Measurements from ENCODE around the gene PMM2.

The PMM2 gene

GRCh38 chr16:8885674-8886592 lies 88.3 kb downstream of the PMM2 start:
- DNase-seq (ENCODE audit: low read depth) = no peak
- no peak overlapping the region for H3K4me3 ChIP-seq (ENCODE audit: low read depth, low read length)
- TF ChIP-seq, protein P1, sequence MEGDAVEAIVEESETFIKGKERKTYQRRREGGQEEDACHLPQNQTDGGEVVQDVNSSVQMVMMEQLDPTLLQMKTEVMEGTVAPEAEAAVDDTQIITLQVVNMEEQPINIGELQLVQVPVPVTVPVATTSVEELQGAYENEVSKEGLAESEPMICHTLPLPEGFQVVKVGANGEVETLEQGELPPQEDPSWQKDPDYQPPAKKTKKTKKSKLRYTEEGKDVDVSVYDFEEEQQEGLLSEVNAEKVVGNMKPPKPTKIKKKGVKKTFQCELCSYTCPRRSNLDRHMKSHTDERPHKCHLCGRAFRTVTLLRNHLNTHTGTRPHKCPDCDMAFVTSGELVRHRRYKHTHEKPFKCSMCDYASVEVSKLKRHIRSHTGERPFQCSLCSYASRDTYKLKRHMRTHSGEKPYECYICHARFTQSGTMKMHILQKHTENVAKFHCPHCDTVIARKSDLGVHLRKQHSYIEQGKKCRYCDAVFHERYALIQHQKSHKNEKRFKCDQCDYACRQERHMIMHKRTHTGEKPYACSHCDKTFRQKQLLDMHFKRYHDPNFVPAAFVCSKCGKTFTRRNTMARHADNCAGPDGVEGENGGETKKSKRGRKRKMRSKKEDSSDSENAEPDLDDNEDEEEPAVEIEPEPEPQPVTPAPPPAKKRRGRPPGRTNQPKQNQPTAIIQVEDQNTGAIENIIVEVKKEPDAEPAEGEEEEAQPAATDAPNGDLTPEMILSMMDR (IDR thresholded peaks at IDR 0.05; ENCODE audit: control insufficient read depth, extremely low read depth, insufficient read depth) = no peak

GRCh38 chr16:8886593-8887430 lies 89.2 kb downstream of the PMM2 start:
- DNase-seq (ENCODE audit: low read depth) = no peak
- H3K4me3 ChIP-seq (ENCODE audit: low read depth, low read length) = no peak overlapping the region
- TF ChIP-seq, protein P1 (IDR thresholded peaks at IDR 0.05; ENCODE audit: control insufficient read depth, extremely low read depth, insufficient read depth) = no peak

GRCh38 chr16:8887431-8887765 lies 89.8 kb downstream of the PMM2 start:
- TF ChIP-seq, protein P1 (IDR thresholded peaks at IDR 0.05; ENCODE audit: control insufficient read depth, extremely low read depth, insufficient read depth) = no peak
- H3K4me3 ChIP-seq (ENCODE audit: low read depth, low read length) = no peak overlapping the region
- DNase-seq (ENCODE audit: low read depth) = no peak

GRCh38 chr16:8887952-8888560 lies 90.4 kb downstream of the PMM2 start:
- DNase-seq (ENCODE audit: low read depth) = no peak
- H3K4me3 ChIP-seq (ENCODE audit: low read depth, low read length) = no peak overlapping the region

DNA sequence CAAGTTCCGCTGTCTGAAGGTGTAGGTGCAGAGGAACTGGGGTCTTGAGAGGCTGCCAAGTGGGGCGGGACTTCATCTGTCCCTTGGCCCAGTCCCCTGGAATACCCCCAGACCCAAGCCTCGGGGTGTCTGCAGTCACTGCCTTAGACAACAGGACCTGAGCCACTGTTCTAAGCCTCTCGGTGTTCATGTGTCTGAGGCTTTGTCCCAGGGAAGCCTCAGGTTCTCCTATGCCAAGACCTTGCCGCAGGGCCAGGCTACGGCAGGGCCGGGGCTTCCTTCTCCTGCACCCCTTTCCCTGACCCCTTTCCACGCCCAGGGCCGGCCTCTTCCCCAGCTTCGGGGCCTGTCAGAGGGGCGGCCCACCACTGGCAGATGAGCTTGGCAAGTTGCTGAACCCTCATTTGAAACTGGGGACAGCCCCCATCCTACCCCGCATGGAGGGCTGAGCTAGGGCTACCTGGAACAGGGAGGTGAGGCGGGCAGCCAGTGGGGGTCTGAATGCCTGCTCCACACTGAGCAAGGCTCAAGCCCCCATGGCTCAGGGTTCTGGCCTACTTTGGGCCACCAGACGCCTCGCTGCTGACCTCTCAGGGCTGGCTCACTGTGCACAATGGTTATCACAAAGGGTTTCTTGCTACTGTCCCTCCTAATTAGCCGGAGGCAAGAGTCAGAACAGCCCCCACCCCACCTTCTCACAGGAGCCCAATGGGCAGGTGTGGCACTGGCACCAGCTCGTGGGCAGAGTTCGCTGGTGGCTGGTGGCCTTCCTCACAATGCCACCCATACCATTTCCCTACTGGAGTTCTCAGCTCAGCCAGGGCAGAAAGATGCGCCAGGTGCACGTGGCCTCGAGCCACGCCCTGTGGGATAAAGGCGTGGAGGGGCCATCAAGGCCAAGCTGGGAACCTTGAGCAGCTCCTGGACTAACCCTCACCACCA lies 91.6 kb downstream of the PMM2 start:
- no peak for DNase-seq (ENCODE audit: low read depth)
- TF ChIP-seq, protein P1 (IDR thresholded peaks at IDR 0.05; ENCODE audit: control insufficient read depth, extremely low read depth, insufficient read depth) = no peak
- no peak overlapping the region for H3K4me3 ChIP-seq (ENCODE audit: low read depth, low read length)

More at GRCh38 chr16:8887952-8888560, 90.4 kb downstream of the PMM2 start:
- TF ChIP-seq, protein P1 (IDR thresholded peaks at IDR 0.05; ENCODE audit: control insufficient read depth, extremely low read depth, insufficient read depth) = no peak

Data from LNCaP clone FGC (cell line).